Tibial artery (tissue), 4 donors: ENCODE results near the gene FOXO4.

ENCODE experiments used
- DNase-seq, 2 donors: peaks; one replicate each; pipeline ENCODE4 v3.0.0-alpha.2; 2019
- H3K27ac ChIP-seq, 2 donors: fragments of 200-600 bp; sonication (generic) in 1 of 2; 1 replicate in 1 of 2; 2 replicates in 1 of 2; pipeline ENCODE4 v1.5.1; 2018 to 2019; ENCODE audit warnings: mild to moderate bottlenecking in 1 of 2
- H3K27me3 ChIP-seq, 2 donors: fragments of 200-600 bp; sonication (generic) in 1 of 2; one replicate each; pipeline versions ENCODE4 v1.5.1 to v1.6.0; 2016 to 2019
- H3K36me3 ChIP-seq, 3 donors: fragments of 200-600 bp; sonication (generic) in 2 of 3; one replicate each; pipeline ENCODE4 v1.5.1; 2016 to 2019; ENCODE audit warnings: mild to moderate bottlenecking in 2 of 3
- H3K4me1 ChIP-seq, 4 donors: fragments of 200-600 bp; sonication (generic) in 2 of 4; 1 replicate in 3 of 4; 2 replicates in 1 of 4; pipeline ENCODE4 v1.5.1; 2016 to 2019
- H3K4me3 ChIP-seq, 2 donors: fragments of 200-600 bp; sonication (generic) in 1 of 2; 1 replicate in 1 of 2; 2 replicates in 1 of 2; pipeline ENCODE4 v1.5.1; 2018 to 2019; ENCODE audit warnings: mild to moderate bottlenecking in 2 of 2
- H3K9me3 ChIP-seq, 3 donors: fragments of 200-600 bp; sonication (generic) in 1 of 3; one replicate each; pipeline ENCODE4 v1.5.1; 2016 to 2019
- intact Hi-C: fragments of 100-400 bp; cut with DNase I; formaldehyde crosslinking; loops from one replicate; pipeline ENCODE4 v1.15.0; 2023; ENCODE audit warnings: low total_unique reads
- TF ChIP-seq, protein P1 (sequence below), 2 experiments: fragments of 200-600 bp in 1 of 2; fragments of 450-650 bp in 1 of 2; IDR thresholded peaks; one replicate each; pipeline ENCODE4 v1.5.1; 2017 to 2019; ENCODE audit warnings: antibody characterized with exemption in 2 of 2, mild to moderate bottlenecking in 1 of 2, moderate library complexity in 1 of 2

FOXO4 gene

DNA sequence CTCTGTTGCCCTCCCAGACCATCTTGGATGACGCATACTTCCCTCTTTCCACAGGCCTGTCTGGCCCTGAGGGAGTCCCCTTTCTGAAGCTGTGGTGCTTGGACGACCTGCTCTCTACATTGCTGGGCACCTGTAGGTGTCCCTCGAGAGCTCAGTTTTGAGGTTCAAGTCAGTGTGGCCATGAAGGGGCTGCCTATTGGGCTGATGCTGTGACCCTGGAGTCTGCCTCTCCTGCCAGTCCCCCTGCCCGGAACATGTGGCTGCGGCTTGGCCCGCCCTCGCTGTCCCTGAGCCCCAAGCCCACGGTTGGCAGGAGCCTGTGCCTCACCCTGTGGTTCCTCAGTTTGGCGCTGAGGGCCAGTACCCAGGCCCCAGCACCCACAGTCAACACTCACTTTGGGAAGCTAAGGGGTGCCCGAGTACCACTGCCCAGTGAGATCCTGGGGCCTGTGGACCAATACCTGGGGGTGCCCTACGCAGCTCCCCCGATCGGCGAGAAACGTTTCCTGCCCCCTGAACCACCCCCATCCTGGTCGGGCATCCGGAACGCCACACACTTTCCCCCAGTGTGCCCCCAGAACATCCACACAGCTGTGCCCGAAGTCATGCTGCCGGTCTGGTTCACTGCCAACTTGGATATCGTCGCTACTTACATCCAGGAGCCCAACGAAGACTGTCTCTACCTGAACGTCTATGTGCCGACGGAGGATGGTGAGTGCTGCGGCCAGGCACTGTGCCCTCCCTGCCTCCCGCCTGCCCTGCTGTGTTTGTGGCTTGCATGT is 52.0 kb downstream of the FOXO4 start:
- H3K9me3 ChIP-seq = no peaks in the 10 kb centered on the region
- H3K36me3 ChIP-seq = no peaks in the 10 kb centered on the region
- H3K4me1 ChIP-seq = peaks cover 0 to 34% (median 12%) of the 10 kb centered on the region in 4 donors
- intact Hi-C loops = no loop called here
- no peak overlapping the region for H3K4me3 ChIP-seq
- no peaks in the 10 kb centered on the region for H3K27me3 ChIP-seq
- no peak overlapping the region for H3K27ac ChIP-seq
- no peak for DNase-seq
- TF ChIP-seq, protein P1, sequence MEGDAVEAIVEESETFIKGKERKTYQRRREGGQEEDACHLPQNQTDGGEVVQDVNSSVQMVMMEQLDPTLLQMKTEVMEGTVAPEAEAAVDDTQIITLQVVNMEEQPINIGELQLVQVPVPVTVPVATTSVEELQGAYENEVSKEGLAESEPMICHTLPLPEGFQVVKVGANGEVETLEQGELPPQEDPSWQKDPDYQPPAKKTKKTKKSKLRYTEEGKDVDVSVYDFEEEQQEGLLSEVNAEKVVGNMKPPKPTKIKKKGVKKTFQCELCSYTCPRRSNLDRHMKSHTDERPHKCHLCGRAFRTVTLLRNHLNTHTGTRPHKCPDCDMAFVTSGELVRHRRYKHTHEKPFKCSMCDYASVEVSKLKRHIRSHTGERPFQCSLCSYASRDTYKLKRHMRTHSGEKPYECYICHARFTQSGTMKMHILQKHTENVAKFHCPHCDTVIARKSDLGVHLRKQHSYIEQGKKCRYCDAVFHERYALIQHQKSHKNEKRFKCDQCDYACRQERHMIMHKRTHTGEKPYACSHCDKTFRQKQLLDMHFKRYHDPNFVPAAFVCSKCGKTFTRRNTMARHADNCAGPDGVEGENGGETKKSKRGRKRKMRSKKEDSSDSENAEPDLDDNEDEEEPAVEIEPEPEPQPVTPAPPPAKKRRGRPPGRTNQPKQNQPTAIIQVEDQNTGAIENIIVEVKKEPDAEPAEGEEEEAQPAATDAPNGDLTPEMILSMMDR (IDR thresholded peaks at IDR 0.05) = no peak

GRCh38 chrX:71148278-71148663 is 52.6 kb downstream of the FOXO4 start:
- Histone ChIP-seq H3K4me1 (peaks cover 0 to 31% (median 12%) of the 10 kb centered on the region in 4 donors), H3K4me3 (no peak overlapping the region), H3K27me3 (no peaks in the 10 kb centered on the region), H3K9me3 (no peaks in the 10 kb centered on the region), H3K36me3 (no peaks in the 10 kb centered on the region), H3K27ac (no peak overlapping the region)
- no peak for DNase-seq
- intact Hi-C loops = no loop called here
- TF ChIP-seq, protein P1 (IDR thresholded peaks at IDR 0.05) = no peak

DNA sequence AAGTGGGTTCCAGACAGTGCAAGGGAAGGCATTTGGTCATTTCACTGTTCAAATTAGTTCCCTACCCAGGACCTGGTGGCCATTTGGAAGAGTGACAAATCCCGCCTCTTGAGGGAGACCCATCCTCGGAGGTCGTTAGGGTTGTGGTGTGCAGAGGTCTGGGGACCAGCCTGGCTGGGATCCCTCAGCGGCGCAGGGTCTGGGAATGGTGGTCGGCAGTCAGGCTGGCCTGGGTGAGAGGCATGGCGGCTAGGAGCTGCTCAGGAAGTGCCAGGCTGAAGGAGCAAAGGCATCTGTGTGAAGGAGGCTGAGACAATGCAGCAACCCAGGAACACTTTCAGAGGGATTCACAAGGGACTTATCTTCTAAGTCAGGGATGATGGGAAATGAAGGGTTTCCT is 55.7 kb downstream of the FOXO4 start:
- peaks cover 0 to 5% (median 0%) of the 10 kb centered on the region in 4 donors for H3K4me1 ChIP-seq
- intact Hi-C loops = no loop called here
- H3K36me3 ChIP-seq = no peaks in the 10 kb centered on the region
- H3K4me3 ChIP-seq = no peak overlapping the region
- no peaks in the 10 kb centered on the region for H3K9me3 ChIP-seq
- H3K27me3 ChIP-seq = no peaks in the 10 kb centered on the region
- TF ChIP-seq, protein P1 (IDR thresholded peaks at IDR 0.05) = no peak
- DNase-seq = no peak
- H3K27ac ChIP-seq = no peak overlapping the region
